G401 (cell line): ENCODE measurements around the gene HES1. TPM values are rescaled to one million over a fixed set of nuclear protein-coding genes. Genes with fewer than 3 reads are reported as not detected.

Source experiments
- DNase-seq: peaks from one replicate; pipeline ENCODE4 v3.0.0-alpha.2; 2015; ENCODE audit warnings: low spot score
- in situ Hi-C: cut with HindIII; loops from 2 replicates; pipeline ENCODE4 v1.10.0; 2016; ENCODE audit warnings: low sequenced_read_pairs, mixed read lengths
- total RNA-seq: library from RNA; depleted of rRNA; stranded (reverse); fragments of >200 nt; shearing (Covaris generic); gene quantifications from 2 replicates; pipeline ENCODE4 v1.2.3, GENCODE V29; 2014

The HES1 gene
- total RNA-seq, 1 experiment from 2014 or later = 3.3 TPM

DNA sequence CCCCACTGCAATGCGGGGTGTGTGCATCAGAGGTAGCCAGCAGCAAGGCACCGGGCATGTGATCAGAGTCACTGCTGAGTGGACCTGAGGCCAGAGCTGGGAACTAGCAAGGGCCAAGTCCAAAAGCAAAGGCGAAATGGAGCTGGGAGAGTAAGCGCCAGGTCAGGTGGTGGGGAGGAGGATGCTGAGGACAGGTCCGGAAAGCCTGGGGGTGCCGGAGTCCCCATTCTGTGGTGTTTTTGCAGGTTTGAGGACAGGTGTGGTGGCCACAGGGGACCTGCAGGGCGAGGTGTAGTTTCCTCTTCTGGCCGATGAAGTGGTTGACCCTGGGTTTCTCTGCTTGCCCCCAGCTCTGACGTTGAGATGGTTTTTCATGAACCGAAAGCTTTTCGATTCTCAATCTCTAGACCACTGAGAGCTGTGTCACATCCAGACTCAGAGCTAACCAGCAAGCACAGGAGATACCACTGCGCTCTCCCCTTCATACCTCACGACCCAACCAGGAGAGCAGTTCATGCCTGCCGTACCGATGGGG is 35.0 kb upstream of the HES1 start:
- in situ Hi-C loops = no loop called here
- DNase-seq = no peak

- no peak for DNase-seq
- in situ Hi-C loops = no loop called here
These were observed 34.1 kb upstream of the HES1 start for GRCh38 chr3:194101592-194102432.

DNA sequence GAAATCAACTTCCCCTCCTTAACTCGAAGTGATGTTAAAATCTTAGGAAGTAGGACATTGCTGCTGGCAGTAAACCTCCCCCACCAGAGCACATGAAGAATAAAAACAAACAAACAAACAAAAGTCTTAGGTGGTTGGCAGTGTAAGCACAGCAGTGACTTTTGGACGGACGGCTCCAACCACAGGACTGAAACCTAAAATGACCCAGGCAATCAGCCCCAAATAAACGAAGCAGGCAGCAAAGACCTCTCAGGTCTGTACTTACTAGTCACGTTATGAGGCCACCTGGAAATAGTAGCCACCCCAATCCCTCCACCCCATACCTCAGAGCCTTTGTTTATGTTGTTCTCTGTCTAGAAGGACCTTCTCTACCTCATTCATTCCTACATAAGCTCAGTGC is 33.5 kb upstream of the HES1 start:
- in situ Hi-C loops = no loop called here
- no peak for DNase-seq

DNA sequence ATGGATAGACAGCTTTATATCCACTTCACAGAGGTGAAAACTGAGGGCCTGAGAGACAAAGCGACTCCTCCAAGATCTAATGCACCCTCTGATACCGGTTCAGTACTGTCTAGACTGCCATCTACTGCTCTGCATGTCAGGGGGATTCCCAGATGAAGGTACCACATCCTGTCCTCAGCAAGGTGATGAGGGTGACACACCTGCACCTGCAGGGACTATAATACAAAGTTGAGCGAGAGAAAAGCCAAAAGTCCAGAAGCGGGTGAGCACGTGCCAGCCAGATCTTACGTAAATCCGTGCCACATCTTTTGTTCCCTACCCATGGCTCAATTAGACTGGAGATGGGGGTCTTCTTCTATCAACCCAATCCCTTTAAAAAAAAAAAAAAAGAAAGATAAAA is 32.4 kb upstream of the HES1 start:
- in situ Hi-C loops = no loop called here
- DNase-seq = no peak

- in situ Hi-C loops = no loop called here
- no peak for DNase-seq
These were observed 31.8 kb upstream of the HES1 start for GRCh38 chr3:194103983-194104751.

DNA sequence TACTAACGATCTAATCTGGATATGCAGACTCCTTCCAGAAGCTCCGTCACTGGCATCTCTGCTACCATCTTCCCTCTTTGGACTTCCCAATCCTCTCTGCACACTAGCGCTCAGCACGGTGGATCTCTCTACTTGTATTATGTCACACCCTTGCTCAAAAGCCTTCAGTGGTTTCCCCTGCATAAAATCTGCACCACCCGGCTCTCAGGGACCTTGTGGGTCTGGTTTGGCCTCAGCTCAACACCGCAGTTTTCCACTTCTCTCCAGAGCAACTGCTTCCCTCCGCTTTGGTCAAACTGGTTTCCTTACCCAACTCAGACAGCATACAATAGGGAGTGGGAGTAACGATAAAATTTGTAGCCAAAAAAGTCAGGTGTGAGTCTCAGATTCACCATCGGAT is 30.7 kb upstream of the HES1 start:
- in situ Hi-C loops = no loop called here
- no peak for DNase-seq

DNA sequence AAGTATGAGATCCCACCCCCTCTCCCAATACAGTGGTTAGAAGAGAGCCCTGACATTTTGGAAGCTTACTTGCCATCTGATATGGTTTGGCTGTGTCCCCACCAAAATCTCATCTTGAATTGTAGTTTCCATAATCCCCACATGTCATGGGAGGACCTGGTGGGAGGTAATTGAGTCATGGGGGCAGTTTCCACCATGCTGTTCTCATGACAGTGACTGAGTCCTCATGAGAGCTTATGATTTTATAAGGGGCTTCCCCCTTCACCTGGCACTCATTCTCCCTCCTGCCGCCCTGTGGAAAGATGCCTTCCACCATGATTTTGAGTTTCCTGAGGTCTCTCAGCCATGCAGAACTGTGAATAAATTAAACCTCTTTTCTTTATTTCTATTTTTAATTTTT is 28.8 kb upstream of the HES1 start:
- DNase-seq = no peak
- in situ Hi-C loops = no loop called here

GRCh38 chr3:194109192-194109863 is 26.6 kb upstream of the HES1 start:
- in situ Hi-C loops = no loop called here
- DNase-seq = no peak

GRCh38 chr3:194110483-194110882 is 25.5 kb upstream of the HES1 start:
- in situ Hi-C loops = no loop called here

DNA sequence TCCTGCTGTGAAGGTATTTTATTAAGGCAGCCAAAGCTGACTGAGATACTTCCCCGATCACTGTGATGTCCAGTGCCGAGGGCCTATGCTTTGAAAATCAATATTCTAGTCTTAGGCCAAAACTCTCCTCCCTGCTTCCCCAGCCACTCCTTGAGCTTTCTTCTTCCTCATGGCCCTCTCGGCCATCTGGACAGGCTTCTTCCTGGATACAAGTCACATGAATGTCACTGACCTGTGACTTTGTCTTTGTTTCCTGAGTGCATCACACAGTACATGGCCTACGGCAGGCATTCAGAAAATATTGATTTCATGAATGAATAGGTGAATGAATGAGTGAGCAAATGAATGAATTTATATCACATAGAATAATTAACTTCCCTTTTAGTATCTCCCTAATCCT is 24.6 kb upstream of the HES1 start:
- no peak for DNase-seq
- in situ Hi-C loops = no loop called here

More at GRCh38 chr3:194110483-194110882, 25.5 kb upstream of the HES1 start:
- no peak for DNase-seq

DNA sequence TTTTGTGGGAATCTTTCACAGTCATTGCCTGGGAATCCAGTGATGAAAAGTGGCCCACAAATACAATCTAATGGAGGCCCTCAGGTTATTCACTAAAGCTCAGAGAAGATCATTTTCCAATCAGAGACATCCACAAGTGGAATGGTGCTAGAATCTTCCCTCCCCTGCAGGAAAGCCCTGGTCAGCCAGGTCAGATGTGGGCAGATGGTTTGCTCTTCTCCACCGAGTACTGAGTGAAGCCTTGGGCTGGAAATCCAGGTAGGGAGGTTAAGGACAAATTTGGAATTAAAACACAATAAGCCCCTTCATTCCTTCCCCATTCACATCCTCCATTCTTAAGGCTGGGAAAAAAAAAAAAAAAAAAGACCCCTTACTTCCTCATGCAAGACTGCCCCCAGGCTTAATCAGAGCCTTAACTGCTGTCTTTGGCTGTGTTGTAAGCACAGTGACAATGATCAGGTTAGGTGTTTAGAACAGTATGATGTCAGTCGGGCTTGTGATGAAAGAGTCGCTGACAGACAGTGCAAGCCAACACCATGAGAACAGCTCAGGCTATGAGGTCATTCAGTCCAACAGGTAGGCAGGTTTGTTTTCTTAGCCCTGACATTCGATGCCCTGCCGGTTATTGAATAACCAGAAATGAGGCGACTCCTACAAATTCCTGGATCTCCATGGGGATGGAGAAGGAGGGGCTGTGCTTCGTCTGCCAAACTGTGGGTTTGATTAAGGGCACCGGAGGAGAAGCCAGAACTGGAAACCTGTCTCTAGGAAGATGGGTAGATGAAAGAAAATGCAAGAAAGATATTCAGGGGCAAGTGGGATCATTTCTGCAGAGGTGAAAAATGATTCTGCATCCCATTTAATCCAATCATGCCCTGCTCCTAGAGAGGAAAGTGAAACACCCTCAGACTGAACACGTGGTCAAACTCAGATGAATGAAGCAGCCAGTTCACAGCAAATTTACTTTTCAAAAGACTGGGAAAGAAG is 23.5 kb upstream of the HES1 start:
- DNase-seq = no peak
- in situ Hi-C loops = no loop called here

GRCh38 chr3:194114123-194114522 is 21.8 kb upstream of the HES1 start:
- in situ Hi-C loops = no loop called here
- no peak for DNase-seq

DNA sequence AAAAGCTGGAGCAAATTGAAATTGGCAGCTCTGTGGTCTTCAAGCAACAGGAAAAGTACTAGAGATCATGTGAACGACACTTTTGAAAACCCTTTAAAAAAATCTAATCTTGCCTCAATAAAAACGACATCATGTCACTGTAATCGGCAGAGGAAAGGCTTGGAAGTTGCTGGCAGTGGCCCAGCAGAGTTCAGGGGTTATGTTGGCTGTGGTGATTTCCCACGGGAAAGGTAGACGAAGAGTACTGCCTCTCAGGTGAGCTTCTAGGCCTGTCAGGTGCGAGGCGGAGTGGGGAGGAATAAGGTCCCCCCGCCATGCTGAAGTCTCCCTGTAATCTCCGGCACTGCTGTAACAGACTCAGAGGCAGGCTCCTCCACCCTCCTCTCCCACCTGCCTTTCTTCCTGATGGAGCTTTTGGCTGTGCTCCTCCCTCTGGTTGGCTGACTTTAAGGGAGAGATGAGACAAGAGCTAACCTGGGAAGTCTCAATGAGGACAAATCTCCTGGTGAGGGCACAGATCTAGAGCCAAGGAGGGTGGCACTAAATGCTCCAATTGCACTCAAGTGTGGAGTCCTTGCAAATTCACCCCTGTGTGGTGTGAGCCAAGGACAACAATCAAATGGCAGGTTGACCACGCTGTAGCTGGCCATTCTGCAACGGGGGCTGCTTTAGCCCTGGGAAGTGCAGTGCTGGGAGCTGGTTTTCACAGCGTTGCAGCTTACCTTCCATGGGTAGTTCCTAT is 18.7 kb upstream of the HES1 start:
- in situ Hi-C loops = no loop called here
- no peak for DNase-seq

GRCh38 chr3:194118920-194119319 is 17.0 kb upstream of the HES1 start:
- in situ Hi-C loops = no loop called here
- no peak for DNase-seq

DNA sequence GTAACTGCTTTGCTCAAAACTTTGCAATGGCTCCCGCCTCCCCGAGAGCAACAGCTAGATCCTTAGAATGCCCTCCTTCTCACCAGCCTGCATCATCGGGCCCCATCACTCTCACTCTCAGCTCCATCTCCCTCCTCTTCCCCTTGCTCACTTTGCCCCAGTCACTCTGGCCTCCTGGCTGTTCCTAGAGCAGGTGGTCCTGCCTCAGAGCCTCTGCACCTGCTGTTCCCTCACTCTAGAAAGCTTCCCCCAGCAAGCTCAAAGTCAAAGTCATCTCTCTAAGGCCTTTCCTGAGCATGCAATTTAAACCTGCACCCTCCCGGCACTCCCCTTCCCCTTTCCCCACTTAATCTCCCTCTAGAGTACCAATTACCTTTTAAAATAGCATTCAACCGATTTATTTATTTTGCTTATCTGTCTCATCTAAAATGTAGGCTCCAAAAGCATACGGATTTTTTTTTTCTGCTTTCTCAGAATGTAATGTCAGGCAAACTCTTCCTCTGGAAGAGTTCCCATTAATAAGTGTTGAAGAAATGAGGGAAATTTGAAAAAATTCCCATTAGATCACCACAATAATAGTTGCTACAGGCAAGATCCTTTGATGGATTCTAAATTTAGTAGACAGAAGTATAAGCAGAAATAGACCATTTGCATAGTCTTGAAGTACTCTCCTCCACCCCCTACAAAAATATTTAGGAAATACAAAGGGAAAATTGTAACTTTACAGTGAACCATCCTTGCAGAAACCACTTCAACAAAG is 15.9 kb upstream of the HES1 start:
- in situ Hi-C loops = no loop called here
- DNase-seq = no peak

DNA sequence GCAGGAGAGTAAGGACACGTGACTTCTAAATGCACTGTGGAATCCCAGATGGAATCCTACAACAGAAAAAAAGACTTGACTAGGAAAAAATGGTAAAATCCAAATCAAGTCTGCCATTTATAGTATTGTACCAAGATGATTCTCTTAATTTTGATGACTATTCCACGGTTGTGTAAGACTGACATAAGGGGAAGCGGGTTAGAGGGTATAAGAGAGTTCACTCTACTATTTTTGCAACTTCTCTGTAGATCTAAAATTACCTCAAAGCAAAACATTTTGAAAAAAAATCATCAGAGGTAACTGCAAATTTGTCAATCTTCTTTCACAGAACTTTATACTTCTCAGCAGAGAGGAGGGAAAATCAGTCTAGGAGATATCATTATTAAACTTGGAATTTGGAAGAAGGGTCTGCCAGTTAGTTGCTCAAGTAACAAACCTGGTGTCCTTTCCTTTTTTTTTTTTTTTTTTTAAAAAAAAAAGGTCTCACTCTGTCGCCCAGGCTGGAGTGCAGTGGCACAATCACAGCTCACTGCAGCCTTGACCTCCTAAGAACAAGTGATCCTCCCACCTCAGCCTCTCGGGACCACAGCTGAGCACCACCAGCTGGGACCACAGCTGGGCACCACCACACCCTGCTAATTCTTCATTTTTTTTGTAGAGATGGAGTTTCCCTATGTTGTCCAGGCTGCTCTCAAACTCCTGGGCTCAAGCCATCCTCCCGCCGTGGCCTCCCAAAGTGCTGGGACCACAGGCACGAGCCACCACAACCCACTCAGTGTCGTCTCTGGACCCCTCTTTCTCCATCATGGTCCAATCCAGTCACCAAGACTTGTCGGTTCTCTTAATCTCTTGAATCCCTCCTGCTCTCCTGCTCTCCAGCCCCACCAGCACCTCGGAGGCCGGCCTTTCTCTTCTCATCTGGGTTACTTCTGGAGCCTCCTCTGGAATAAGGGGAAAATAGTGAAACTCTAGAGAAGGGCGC is 14.9 kb upstream of the HES1 start:
- DNase-seq = no peak
- in situ Hi-C loops = no loop called here
